HG03354 (cell line): ENCODE results near the gene CRB3.

Source experiments
- ATAC-seq: cut with Tn5 transposase; IDR thresholded peaks from one replicate; pipeline ENCODE4 v1.9.1; 2021; ENCODE audit warnings: mild to moderate bottlenecking; ENCODE audit not compliant: unreplicated experiment, poor library complexity, severe bottlenecking

CRB3 gene

GRCh38 chr19:6465006-6465405 is 935 bp downstream of the CRB3 start:
- ATAC-seq: no peak

- ATAC-seq: no peak
Observed at GRCh38 chr19:6465663-6466062, 1.6 kb downstream of the CRB3 start.

GRCh38 chr19:6466526-6467248 is 2.6 kb downstream of the CRB3 start:
- no peak for ATAC-seq

GRCh38 chr19:6467384-6467783 is 3.3 kb downstream of the CRB3 start:
- ATAC-seq: no peak

- no peak for ATAC-seq
Observed at GRCh38 chr19:6470173-6470572, 6.1 kb downstream of the CRB3 start.

GRCh38 chr19:6471076-6471475 is 7.0 kb downstream of the CRB3 start:
- ATAC-seq: no peak

- ATAC-seq: no peak
Observed at GRCh38 chr19:6472713-6473112, 8.6 kb downstream of the CRB3 start.

GRCh38 chr19:6473647-6474046 is 9.6 kb downstream of the CRB3 start:
- no peak for ATAC-seq

GRCh38 chr19:6475321-6476108 is 11.4 kb downstream of the CRB3 start:
- ATAC-seq: no peak

- no peak for ATAC-seq
Observed at GRCh38 chr19:6476155-6476895, 12.3 kb downstream of the CRB3 start.

- ATAC-seq: no peak
Observed at GRCh38 chr19:6476896-6477431, 12.9 kb downstream of the CRB3 start.

GRCh38 chr19:6478815-6479214 is 14.7 kb downstream of the CRB3 start:
- no peak for ATAC-seq

GRCh38 chr19:6479836-6480398 is 15.8 kb downstream of the CRB3 start:
- ATAC-seq: no peak

- peak; percentile 10 for ATAC-seq
Observed at GRCh38 chr19:6480848-6481415, 16.9 kb downstream of the CRB3 start.

GRCh38 chr19:6481541-6482342 is 17.7 kb downstream of the CRB3 start, which contains the start of gene DENND1C:
DENND1C (minus strand) TSS chr19:6481787; CDS start chr19:6481695, 92 bp downstream.
- peak; percentile 72 for ATAC-seq

- ATAC-seq: no peak
Observed at GRCh38 chr19:6482343-6482686, 18.2 kb downstream of the CRB3 start.

- no peak for ATAC-seq
Observed at GRCh38 chr19:6483235-6483634, 19.2 kb downstream of the CRB3 start.

- ATAC-seq: no peak
Observed at GRCh38 chr19:6484230-6484629, 20.2 kb downstream of the CRB3 start.

- no peak for ATAC-seq
Observed at GRCh38 chr19:6484831-6485230, 20.8 kb downstream of the CRB3 start.
